Measurements from ENCODE around the gene EFNA5.

The EFNA5 gene

DNA sequence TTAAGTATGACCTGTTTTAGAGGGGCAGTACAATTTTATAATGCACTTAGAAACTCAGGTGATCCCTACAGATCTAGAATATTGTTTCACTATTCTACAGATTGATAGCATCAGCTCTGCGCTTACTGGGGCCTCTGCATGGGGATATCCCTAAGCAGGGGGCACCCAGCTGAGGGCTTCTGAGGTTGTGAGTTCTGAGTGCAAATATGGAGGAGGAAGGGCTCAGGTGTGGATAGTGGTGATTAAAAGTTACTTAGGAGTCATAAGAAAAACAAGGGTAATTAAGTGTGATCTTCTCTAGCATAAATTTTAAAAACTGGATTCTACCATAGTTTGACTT lies 274.4 kb downstream of the EFNA5 start:
- DNase-seq (ENCODE audit: low read depth in 2 of 2): no peak

DNA sequence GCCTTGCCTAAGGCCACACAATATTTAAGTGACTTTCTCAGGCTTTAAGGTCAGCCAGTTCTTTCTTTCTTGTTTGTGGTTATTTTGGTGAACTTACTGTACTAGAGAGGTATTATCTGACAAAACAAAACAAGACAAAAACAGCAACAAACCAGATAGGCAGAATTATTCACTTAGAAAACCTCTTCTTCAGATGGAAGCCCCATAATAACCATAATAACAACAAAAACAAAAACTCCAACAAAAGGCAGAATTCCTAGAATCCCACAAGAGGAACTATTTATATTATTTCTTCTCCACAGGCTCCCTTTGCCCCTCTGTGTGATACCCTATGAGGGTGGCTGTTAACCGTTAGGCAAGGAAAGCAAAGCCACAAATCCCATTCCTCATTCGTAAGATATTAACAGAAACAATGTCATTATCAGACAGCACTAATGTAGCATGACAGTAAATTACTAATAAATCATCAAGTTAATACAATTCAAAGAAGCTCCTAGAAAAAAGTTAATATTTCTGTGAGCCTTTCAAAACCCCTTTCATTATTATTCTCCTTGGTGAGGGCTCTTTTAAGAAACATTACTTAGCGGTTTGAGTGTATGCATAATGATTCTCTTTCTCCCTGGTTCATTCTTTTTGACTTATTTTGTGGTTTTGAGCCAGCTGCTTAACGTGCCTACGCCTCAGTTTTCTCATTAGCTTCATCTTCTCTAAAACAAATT lies 274.9 kb downstream of the EFNA5 start:
- DNase-seq (ENCODE audit: low read depth in 2 of 2): no peak

DNA sequence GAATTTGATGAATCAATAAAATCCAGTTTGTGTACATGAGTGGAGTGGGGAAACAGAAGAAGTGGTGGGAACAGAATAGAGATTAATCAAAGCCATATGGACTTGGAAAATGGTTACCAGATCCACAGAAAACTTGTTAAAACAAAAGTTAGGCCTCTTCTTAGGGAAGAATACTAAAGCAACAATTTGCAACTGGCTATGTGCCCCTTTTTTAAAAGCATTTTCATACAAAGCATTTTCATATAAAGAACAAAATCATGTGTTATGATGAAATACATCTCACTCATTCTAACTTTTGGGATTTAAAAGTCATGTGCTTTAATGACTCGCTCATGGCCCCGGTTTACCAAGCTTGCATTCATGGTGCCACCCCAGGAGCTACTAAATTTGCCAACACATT lies 276.9 kb downstream of the EFNA5 start:
- peak in 1 of 2 experiments; percentile 15 for DNase-seq (ENCODE audit: low read depth in 2 of 2)

DNA sequence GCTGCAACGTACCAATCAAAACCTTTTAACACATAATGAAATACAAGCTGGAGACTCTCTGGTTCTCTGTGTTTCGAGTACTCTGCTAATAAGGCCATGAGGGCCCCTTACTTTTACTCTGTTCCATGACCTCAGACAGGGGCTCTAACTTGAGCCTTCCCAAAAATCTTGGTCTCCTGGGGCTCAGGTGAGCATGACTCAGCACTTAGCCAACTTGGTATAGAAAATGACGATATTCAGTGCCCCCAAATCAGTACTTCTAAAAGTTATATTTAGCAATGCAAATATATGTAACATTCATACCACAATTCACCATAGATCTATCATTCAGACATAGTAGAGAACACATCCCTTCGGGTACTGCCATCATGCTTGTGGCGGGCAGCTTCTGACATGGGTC lies 278.9 kb downstream of the EFNA5 start:
- no peak for DNase-seq (ENCODE audit: low read depth in 2 of 2)

DNA sequence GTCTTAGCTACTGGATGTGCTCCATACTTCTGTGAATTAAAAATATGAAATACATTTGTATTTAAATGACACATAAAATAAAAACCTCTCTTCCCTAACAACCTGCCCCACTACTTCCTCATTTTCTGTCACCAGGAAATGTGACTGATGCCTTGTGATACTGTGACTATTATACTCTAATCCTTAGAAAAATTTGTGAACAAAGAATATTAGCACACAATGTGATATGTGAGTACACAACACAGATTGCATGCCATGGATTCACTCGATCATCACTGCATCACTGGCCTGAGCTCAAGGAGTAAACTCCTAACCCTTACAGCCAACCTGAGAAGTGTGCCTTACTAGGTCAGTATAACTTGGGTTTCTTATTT lies 281.0 kb downstream of the EFNA5 start:
- DNase-seq (ENCODE audit: low read depth in 2 of 2): no peak

DNA sequence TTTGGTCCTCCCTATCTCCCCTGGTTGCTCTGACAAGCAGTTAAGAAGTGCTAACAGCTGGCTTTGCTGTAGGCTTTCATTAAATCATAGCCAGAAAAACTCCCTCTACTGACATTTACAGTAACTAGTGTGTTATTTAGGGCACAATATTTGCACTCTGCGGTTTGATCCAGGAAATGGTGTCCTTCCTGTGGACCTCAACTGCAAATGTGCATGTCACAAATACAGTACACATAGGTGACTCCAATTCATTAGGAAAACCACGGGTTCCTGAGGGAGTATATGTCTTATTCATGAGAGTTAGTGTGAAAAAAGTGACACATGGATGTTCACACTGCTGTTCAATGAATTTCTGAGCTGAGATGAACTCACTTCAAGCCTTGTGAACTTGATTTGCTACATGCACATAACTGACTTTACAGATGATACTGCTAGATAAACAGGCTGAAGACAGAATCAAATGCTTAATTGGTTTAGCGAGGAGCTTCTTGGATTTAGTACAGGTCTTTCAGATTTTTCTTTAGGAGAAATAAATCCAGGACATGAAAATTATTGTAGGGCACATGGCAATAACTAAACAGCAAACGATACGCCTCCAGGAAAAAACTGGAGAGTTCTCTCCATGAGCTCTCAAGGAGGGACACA lies 281.5 kb downstream of the EFNA5 start:
- DNase-seq (ENCODE audit: low read depth in 2 of 2): peak; percentile 58 to 66

DNA sequence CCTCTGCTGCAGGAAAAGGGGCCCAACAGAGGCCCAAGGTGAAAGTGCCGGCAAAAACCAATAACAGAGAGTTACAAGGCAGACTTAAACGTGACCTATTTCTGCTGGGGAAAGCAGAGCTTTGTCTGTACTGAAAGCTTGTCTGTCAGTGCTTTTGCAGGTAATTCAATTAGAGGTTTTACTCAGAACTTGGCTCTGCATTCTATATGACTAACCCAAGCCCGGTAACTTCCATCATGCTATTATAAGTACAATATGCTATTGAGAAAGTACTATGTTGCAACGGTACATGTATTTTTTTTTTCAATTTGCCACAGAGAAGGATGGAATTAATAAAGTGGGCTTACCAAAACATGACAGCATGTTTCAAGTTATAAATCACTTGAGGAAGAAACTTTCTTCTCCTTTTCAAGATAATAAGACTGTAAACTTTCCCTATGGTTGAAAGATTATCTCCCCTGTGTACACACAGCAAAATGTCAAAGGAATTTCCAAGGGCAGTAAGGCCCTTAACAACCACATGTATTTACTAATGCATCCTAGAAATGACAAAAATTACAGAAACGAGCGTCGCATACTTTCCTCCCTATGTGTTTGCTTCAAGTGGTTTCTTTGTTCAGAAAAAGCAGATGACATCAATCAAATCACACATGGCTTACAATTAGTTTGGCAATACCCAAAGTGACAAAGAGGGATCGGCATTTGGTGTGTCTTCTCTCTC lies 282.4 kb downstream of the EFNA5 start:
- DNase-seq (ENCODE audit: low read depth in 2 of 2): peak; percentile 95 to 96

DNA sequence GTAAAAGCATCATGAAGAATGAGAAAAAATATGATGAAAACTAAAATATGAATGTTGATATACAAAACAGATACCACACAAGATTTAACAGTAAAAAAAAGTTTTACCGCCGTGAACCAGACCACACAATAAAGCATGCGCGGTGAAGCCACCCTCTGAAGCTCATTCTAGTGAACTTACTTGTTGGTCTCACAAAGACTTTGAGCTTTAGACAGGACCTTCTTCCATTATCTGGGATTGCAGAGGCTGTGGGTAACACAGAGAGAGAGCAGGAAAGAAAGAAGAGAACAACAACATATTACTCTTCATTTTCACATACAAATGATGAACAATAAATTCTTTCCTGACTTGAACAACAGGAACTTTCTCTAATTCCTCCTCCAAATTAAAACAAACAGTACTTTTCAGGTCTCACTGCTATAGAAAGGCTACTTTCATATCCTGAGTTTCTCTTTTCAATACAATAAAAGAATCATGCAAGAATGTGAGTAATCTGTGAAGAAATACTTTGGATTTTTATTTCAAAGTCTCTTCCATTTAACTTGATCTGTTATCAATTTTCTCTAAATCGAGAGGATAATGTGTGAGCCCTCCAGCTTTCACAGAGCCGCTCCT lies 283.1 kb downstream of the EFNA5 start:
- DNase-seq (ENCODE audit: low read depth in 2 of 2): no peak

DNA sequence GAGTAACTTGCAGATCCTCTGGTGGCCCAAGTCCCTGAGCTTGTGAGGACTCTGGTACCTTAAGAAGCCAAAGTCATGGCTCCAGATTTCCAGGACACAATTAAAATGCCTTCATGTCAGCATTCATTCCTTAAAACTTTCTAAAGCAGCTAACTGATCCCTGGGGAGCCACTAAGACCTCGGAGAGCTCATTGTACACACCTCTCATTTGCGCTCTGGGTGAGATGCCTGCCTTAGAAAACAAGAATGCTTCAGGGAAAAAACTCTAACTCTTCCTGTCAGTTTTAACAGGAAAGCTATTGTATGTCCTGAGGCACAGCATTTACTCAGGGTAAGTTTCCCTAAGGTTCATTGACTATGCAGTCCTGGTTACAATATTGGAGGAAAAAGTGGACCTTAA lies 285.0 kb downstream of the EFNA5 start:
- DNase-seq (ENCODE audit: low read depth in 2 of 2): no peak

DNA sequence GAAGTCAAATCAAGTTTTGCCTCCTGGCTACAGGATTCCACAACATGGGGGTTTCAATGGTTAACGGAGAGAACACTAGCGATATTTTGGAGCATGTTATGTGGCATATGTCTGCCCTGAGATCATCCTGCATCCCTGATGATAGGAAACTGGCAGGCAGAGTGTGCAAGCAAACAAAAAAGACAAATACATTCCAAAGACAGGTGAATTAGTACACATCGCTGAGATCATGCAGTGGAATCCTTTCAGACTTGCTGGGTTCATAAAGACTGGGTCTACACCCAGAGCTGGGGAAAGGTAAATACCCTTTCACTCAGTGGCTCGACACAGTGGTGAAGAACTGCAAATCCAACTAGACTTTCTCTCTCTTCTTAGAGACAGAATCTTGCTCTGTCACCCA lies 286.5 kb downstream of the EFNA5 start:
- DNase-seq (ENCODE audit: low read depth in 2 of 2): no peak

DNA sequence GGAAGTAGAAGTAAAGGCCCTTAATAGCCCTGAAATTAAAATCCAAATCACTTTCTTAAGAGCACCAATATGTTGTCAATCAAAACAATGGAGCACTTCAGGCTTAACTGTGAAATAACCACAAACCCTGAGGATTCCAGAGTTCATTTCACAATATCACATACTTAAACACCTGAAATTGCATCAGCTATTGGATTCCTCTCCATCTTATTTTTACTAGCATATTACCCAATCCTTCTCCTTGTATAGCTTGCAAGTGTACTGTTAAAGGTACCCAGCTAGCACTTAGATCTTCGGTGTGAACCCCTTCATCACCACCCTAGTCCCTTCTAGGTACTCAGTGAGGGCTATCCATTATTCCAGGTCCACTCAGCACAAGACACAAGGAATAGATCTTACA lies 287.3 kb downstream of the EFNA5 start:
- DNase-seq (ENCODE audit: low read depth in 2 of 2): no peak

DNA sequence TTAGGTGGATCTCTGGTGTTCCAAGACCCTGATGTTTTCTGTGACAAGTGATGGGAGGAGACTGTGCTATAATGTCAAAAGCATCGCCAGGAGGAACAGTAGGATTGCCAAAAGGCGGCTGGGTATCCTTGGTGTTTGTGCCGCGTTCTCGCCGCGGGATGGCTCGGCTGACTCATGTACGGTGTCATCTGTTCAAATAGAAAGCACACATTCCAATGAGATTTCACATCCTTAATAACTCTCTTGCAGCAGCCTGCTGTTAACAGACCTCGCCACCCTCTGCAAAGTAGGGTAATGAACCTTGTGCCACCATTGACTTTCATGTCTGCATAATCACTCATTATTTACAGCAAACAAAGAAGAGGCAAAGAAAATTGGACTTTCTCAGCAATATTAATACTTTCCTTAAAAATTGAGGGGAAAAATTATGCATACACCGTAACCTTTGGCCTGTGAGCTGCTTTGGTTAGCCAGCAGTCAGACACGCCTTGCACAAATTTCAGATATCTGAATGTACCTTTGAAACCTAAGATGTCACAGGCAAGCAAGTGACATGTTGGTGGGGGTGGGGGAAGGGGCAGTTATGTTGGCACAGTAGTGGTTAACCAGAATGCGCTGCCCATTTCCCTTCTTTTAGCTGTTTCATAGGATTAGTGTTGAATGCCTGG lies 289.4 kb downstream of the EFNA5 start:
- peak in 1 of 2 experiments; percentile 53 for DNase-seq (ENCODE audit: low read depth in 2 of 2)

DNA sequence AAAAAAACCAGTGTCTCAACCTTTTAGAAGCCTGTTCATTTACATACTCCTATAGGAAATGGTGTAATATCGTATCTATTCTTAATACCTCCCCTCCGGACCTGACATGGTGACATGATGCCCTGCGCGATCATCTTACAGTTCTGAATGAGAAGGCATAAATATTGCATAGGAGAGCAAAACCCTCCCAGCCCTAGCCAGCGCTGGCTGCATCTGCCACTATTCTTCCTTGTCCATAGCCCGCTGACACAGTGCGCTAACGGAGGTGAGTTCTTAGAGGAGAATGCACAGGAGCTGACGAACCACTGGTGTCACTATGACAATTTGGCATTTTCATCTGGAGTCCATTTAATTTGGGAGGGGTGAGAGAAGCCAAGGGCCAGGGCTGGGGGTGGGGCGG lies 290.1 kb downstream of the EFNA5 start:
- DNase-seq (ENCODE audit: low read depth in 2 of 2): no peak

DNA sequence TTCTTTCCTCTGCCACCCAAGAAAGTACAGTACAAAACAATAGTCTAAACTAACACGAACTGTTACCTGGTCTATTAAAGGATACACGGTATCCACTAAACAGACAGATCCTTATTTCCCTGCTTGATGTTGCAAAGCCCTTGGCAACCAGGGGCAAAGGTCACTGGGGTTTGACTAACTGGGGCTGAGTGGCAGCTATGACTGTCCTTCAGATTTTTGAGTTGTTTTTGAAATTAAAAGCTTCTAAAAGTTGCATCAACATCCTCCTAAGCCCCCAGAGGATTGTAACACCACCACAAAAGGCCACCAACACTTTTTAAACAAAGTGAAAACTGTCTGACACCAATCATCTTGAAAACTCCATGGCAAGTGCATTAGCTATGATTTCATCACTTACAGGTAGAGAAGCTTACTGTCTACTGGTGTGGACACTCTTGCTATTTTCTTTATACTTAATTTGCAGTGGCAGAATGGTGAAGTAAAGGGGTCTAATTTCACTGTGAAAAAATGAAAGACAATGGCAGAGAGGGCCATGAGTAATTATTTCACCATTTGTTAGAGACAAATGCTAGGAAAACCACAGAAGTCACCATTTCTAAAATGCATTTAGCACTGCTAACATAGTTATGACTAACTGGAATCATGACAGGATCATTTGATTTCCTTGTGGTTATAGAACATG lies 292.4 kb downstream of the EFNA5 start:
- DNase-seq (ENCODE audit: low read depth in 2 of 2): no peak

DNA sequence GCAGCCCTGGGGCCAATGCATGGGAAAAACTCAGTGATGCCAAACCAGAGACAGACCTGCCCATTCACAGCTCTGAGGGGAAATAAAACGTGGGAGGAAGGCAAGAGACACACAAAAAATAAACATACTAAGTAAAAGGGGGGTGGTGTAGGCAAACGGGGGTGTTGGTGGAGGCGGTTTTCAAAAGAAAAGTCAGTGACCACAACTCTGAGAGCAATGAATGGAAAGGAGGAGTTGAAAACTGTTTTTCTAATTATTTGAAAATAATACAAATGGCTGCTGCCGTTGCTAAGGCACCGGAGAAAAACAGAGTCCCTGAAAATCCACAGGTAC lies 293.5 kb downstream of the EFNA5 start:
- DNase-seq (ENCODE audit: low read depth in 2 of 2): no peak

DNA sequence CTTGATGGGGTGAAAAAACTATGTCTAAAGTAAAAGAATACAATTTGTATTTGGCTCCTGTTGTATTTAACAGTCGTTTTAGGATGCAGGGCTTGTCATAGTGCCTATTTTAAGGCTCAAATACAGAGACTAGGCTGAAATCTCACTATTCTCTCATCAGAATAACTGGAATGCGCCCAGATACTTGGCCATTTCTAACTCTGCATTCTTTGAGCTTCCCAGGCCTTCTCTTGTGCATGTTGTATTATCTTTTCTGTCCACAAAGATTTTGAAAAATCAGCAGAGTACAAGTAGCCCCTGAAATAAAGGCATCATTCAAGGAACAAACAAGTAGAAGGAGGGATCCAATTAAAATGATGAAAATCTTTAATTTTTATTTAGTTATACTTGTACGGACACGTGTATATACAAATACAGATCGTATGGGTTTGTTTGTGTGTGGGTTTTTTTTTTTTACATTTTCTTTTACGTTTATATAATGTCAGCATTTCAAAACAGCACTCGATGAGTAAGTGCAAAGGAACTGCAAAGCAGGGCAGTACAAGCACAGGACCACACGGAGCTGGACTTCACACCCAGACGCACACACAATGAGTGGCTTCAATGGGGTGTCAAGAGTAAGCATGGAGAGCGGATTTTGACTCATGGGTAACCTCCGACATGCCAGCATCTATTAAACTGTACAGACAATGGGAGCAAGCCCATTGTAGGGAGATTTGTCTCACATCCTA lies 294.0 kb downstream of the EFNA5 start:
- no peak for DNase-seq (ENCODE audit: low read depth in 2 of 2)

DNA sequence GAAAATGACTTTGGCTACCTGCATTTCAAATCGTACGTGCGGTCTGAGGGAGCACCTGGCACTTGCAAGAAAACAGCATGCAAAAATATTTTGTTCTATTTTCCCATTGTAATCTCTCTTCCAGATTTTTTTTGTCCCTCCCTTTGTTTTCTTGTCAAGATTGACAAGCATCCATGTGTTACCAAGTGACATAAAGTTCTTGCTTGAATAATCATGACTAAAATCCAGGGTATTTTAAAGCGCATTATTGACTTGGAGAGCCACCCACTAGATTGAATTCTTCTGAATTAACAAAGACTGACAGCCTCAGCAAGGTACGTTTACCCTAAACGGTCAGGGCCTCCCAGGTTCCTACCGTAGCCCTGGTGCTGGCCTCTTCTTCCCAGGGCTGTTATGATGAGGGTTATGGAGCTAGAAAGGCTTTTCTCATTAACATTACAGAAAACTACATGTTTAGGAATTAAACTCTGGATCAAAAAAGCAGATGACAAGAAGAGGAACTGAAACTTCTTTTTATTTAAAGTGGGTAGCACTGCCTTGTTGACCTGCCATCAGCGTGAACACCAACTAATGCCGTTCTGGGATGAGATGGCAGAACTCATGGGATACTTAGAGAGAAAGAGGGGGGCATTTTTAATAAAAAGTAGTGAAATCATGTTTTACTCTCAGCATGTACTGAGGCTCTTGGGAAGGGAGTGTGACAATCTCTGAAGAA lies 297.0 kb downstream of the EFNA5 start:
- no peak for DNase-seq (ENCODE audit: low read depth in 2 of 2)

DNA sequence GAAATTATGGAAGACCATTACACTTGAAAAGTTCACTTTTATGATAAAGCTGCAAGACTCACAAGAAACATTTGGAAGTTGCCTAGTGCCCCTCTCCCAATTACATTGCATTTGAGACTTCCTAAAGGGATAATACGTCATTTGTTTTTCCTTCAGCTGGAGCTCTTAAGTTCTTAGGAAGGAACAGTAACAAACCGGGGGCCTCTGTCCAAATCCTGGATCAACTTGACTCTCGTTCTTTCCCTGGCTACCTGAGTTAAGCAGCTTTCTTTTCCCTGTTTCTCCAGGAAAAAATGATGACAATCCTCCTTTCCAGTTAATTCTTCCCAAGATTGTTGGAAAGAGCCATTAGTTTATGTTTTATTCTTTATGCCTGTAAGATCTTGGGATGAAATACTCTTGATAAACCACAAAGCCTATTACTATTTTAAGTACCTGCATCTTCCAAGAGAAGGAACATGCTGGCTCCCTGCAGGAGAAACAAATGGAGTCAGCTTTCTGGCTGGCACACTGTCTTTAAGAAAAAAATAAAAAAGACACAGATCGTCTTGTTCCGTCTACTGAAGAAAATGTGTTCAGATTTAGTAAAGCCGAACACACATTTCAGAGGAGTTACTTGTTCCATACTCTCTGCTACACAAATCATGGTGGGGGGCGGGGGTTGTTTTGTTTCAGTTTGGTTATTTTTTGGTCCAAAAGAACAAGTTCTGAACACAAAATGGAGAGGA lies 297.9 kb downstream of the EFNA5 start:
- DNase-seq (ENCODE audit: low read depth in 2 of 2): no peak

DNA sequence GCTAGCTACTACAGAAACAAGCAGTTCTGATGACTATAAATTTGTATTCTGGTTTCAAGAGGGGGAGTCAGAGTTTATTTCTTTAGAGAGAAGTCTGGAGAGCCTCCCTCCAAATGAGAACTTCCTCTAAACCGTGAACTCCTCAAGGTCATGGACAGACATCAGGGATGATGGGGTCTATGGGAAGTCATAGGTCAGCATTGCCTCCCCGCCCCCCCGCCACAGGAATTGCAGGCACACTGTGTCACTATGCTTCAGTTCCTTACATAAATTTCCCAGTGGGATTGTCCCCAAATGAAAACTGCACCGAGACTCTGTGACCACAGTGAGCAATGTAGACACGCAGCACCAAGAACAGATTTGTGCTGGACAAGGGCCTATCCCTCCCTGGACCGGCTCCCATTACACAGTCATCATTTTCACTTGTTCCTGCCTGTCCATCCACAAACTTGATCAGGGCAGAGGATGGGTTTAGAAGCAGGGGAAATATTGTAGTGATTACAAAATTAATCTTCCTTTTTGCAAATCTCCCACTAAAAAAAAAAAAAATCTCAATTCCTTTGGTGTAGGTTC lies 300.3 kb downstream of the EFNA5 start:
- no peak for DNase-seq (ENCODE audit: low read depth in 2 of 2)

Measured in fibroblast of skin of left quadriceps (primary cell).